HCT116 (cell line): ENCODE results near the gene EPHB2. TPM values are rescaled to one million over a fixed set of nuclear protein-coding genes. Genes with fewer than 3 reads are reported as not detected.

Experiments
- ATAC-seq: fragments of 200-7000 bp; cut with Tn5 transposase; 2 replicates; pipeline ENCODE4 v1.9.1; 2020; ENCODE audit warnings: mild to moderate bottlenecking, moderate library complexity
- BruUV-seq: library from RNA; stranded (reverse); fragments of 400-500 nt; replicated peaks from 2 replicates; lab custom pipeline; 2021; lab: Mats Ljungman, UMichigan
- CTCF ChIA-PET: fragments of 300-600 bp; sonication (Branson Sonifier 250); formaldehyde crosslinking; loops from one replicate; lab custom pipeline; 2021; ENCODE audit warnings: antibody characterized with exemption; lab: Charles Lee
- POLR2A ChIA-PET: fragments of 300-600, 350-600 bp; sonication (Branson Sonifier 250); formaldehyde crosslinking; loops from one replicate; lab custom pipeline; 2021; ENCODE audit warnings: antibody characterized with exemption; lab: Charles Lee
- RAD21 ChIA-PET, 2 experiments: fragments of 300-600 bp; sonication (Branson Sonifier 250); formaldehyde crosslinking; loops; one replicate each; lab custom pipeline; 2023; ENCODE audit warnings: low total read pairs in 2 of 2; ENCODE audit not compliant: uncharacterized antibody in 2 of 2, unreplicated experiment in 2 of 2, low non-redundant PET in 1 of 2; lab: Charles Lee
- DNase-seq: peaks from one replicate; pipeline ENCODE4 v3.0.0-alpha.2; 2010; ENCODE audit warnings: low read depth, low spot score
- H2AFZ ChIP-seq: fragments of 200-600 bp; shearing (Covaris generic), sonication (generic); 2 replicates; pipeline ENCODE4 v1.6.1; 2017; ENCODE audit warnings: low read depth, mixed run types, mixed read lengths, antibody characterized with exemption, low read length; ENCODE audit not compliant: poor library complexity, severe bottlenecking
- H3K27ac ChIP-seq: 2 replicates; pipeline ENCODE4 v1.5.1; 2012; ENCODE audit warnings: low read depth, low read length
- H3K27me3 ChIP-seq: fragments of 200-600 bp; sonication (generic); 2 replicates; pipeline ENCODE4 v1.6.1; 2016; ENCODE audit warnings: mixed run types, low read length, mixed read lengths; ENCODE audit not compliant: insufficient read depth
- H3K36me3 ChIP-seq, 2 experiments: fragments of 200-500 bp in 1 of 2; fragments of 200-600 bp in 1 of 2; sonication (Bioruptor generic) in 1 of 2; sonication (generic) in 1 of 2; 2 replicates each; pipeline versions ENCODE4 v1.5.1 to v1.6.1; 2014 to 2016; ENCODE audit warnings: low read length in 2 of 2, inconsistent platforms in 1 of 2, mixed read lengths in 1 of 2, mixed run types in 1 of 2; ENCODE audit not compliant: insufficient read depth in 2 of 2, control insufficient read depth in 1 of 2
- H3K4me1 ChIP-seq, 2 experiments: fragments of 200-600 bp in 1 of 2; sonication (generic) in 1 of 2; 2 replicates each; pipeline versions ENCODE4 v1.5.1 to v1.6.1; 2012 to 2017; ENCODE audit warnings: low read length in 2 of 2, inconsistent platforms in 1 of 2, mild to moderate bottlenecking in 1 of 2, mixed read lengths in 1 of 2, mixed run types in 1 of 2, moderate library complexity in 1 of 2; ENCODE audit not compliant: insufficient read depth in 2 of 2, control insufficient read depth in 1 of 2
- H3K4me2 ChIP-seq: fragments of 200-600 bp; sonication (generic); 2 replicates; pipeline ENCODE4 v1.6.1; 2017; ENCODE audit warnings: mixed run types, low read length, mixed read lengths
- H3K4me3 ChIP-seq, 2 experiments: fragments of 200-600 bp in 1 of 2; sonication (generic) in 1 of 2; replicated peaks in 1 of 2; 2 replicates each; pipeline ENCODE4 v1.5.1; 2011 to 2016; ENCODE audit warnings: low read length in 2 of 2, control low read depth in 1 of 2, low read depth in 1 of 2, mild to moderate bottlenecking in 1 of 2, mixed read lengths in 1 of 2, mixed run types in 1 of 2
- H3K79me2 ChIP-seq: fragments of 200-600 bp; sonication (generic); 2 replicates; pipeline ENCODE4 v1.6.1; 2017; ENCODE audit warnings: mild to moderate bottlenecking, mixed run types, low read length, moderate library complexity, mixed read lengths; ENCODE audit not compliant: insufficient read depth
- H3K9ac ChIP-seq: fragments of 200-600 bp; sonication (generic); 2 replicates; pipeline ENCODE4 v1.6.1; 2016; ENCODE audit warnings: low read length, mixed read lengths
- H3K9me2 ChIP-seq: fragments of 200-600 bp; sonication (generic), shearing (Covaris generic); 2 replicates; pipeline ENCODE4 v1.6.1; 2017; ENCODE audit warnings: mixed run types, mild to moderate bottlenecking, moderate library complexity; ENCODE audit not compliant: insufficient read depth
- H3K9me3 ChIP-seq, 2 experiments: fragments of 200-500 bp in 1 of 2; fragments of 200-600 bp in 1 of 2; sonication (Bioruptor generic) in 1 of 2; sonication (generic) in 1 of 2; 2 replicates each; pipeline ENCODE4 v1.6.1; 2014 to 2017; ENCODE audit warnings: low read length in 2 of 2, mixed read lengths in 2 of 2, inconsistent platforms in 1 of 2, low read depth in 1 of 2, mild to moderate bottlenecking in 1 of 2, mixed run types in 1 of 2, moderate library complexity in 1 of 2; ENCODE audit not compliant: control insufficient read depth in 1 of 2, insufficient read depth in 1 of 2
- H4K20me1 ChIP-seq: fragments of 200-600 bp; sonication (generic), shearing (Covaris generic); 2 replicates; pipeline ENCODE4 v1.6.1; 2017; ENCODE audit warnings: mixed run types, mild to moderate bottlenecking, moderate library complexity; ENCODE audit not compliant: insufficient read depth
- CEBPB ChIP-seq: IDR thresholded peaks from 2 replicates; pipeline ENCODE4 v1.6.1; 2012; ENCODE audit warnings: low read depth
- CTCF ChIP-seq, 3 experiments: fragments of 200-600 bp in 1 of 3; sonication (generic) in 1 of 3; IDR thresholded peaks in 2 of 3; conservative IDR thresholded peaks in 1 of 3; 2 replicates each; pipeline ENCODE4 v1.5.1; 2012 to 2017; ENCODE audit warnings: low read depth in 2 of 3, low read length in 2 of 3, antibody characterized with exemption in 1 of 3, borderline replicate concordance in 1 of 3, control low read depth in 1 of 3, mild to moderate bottlenecking in 1 of 3, mixed read lengths in 1 of 3, mixed run types in 1 of 3, moderate library complexity in 1 of 3; ENCODE audit not compliant: insufficient read depth in 1 of 3
- ELF1 ChIP-seq: IDR thresholded peaks from 2 replicates; pipeline ENCODE4 v1.6.1; 2012; ENCODE audit warnings: low read depth, borderline replicate concordance
- EZH2phosphoT487 ChIP-seq: fragments of 200-600 bp; IDR thresholded peaks from 2 replicates; pipeline ENCODE4 v1.6.1; 2018; ENCODE audit warnings: antibody characterized with exemption, borderline replicate concordance
- FOSL1 ChIP-seq: IDR thresholded peaks from 2 replicates; pipeline ENCODE4 v1.6.1; 2012; ENCODE audit warnings: low read depth
- JUND ChIP-seq: IDR thresholded peaks from 2 replicates; pipeline ENCODE4 v1.6.1; 2012
- POLR2A ChIP-seq: IDR thresholded peaks from 2 replicates; pipeline ENCODE4 v1.7.0; 2011; ENCODE audit warnings: borderline replicate concordance; ENCODE audit not compliant: insufficient read depth, insufficient read length; ENCODE audit errors: extremely low read depth
- POLR2AphosphoS5 ChIP-seq: IDR thresholded peaks from 2 replicates; pipeline ENCODE4 v1.6.1; 2011; ENCODE audit warnings: mild to moderate bottlenecking, low read depth, low read length, moderate library complexity
- RAD21 ChIP-seq: IDR thresholded peaks from 2 replicates; pipeline ENCODE4 v1.6.1; 2012; ENCODE audit warnings: low read depth, mild to moderate bottlenecking
- REST ChIP-seq: IDR thresholded peaks from 2 replicates; pipeline ENCODE4 v1.6.1; 2012; ENCODE audit warnings: low read depth
- SIN3A ChIP-seq: IDR thresholded peaks from 2 replicates; pipeline ENCODE4 v1.6.1; 2012; ENCODE audit warnings: low read depth
- SP1 ChIP-seq: IDR thresholded peaks from 2 replicates; pipeline ENCODE4 v1.6.1; 2012; ENCODE audit warnings: low read depth
- TCF7L2 ChIP-seq: IDR thresholded peaks from 2 replicates; pipeline ENCODE4 v1.7.0; 2011; ENCODE audit warnings: borderline replicate concordance, inconsistent platforms; ENCODE audit not compliant: insufficient read depth, insufficient read length; ENCODE audit errors: extremely low read depth
- ZBTB33 ChIP-seq: IDR thresholded peaks from 2 replicates; pipeline ENCODE4 v1.6.1; 2011; ENCODE audit warnings: mild to moderate bottlenecking, low read length, moderate library complexity; ENCODE audit not compliant: insufficient replicate concordance; ENCODE audit errors: extremely low read depth
- intact Hi-C: fragments of 100-400 bp; cut with micrococcal nuclease; formaldehyde crosslinking; loops from 2 replicates; pipeline ENCODE4 v1.10.0; 2022
- total RNA-seq: library from RNA; stranded (reverse); gene quantifications from one replicate; pipeline ENCODE4 v1.2.1, GENCODE V29; 2021; ENCODE audit not compliant: unreplicated experiment

Gene EPHB2
- total RNA-seq, 1 experiment from 2014 or later, result 19.5 TPM

DNA sequence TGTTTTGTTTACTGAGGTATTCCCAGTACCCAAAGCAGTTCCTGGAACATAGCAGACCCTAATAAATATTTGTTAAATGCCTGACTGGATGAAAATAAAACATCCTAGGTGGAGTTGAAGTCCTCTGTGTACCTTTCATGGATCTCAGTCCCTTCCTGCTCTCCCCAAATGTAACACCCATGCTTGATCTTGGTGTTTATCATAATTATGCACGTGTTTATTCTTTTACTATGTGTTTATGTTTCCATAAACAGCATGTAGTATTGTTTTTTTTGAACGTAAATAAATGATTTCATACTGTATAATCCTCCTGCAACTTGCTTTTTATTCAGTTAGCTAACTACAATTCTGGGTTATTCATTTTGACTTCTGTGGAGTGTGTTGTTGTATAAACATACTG is 257.2 kb downstream of the EPHB2 start:
- Histone ChIP-seq H3K27me3 (peaks cover 6% of the 10 kb centered on the region; the same call in 1 of the 2 replicates), H3K27ac (no peak overlapping the region), H3K9me3 (no peaks in the 10 kb centered on the region), H3K4me3 (no peak overlapping the region), H3K9ac (no peak overlapping the region), H2AFZ (no peak overlapping the region), H3K9me2 (no peaks in the 10 kb centered on the region), H3K4me1 (peaks cover 0 to 2% of the 10 kb centered on the region in 2 experiments; a peak in 1 of 4 replicates), H3K79me2 (no peaks in the 10 kb centered on the region), H4K20me1 (no peaks in the 10 kb centered on the region), H3K4me2 (no peak overlapping the region), H3K36me3 (no peaks in the 10 kb centered on the region)
- no peak for ATAC-seq
- TF ChIP-seq SP1 (no peak), FOSL1 (no peak), RAD21 (no peak), SIN3A (no peak), CTCF (IDR thresholded peaks at IDR 0.05 in 2 of 3, conservative IDR thresholded peaks at IDR 0.05 in 1 of 3; ENCODE audit: borderline replicate concordance in 1 of 3, insufficient read depth in 1 of 3, low read depth in 2 of 3, low read length in 2 of 3) (no peak), CEBPB (no peak), POLR2A (no peak), POLR2AphosphoS5 (no peak), TCF7L2 (no peak), EZH2phosphoT487 (no peak)
- POLR2A ChIA-PET, result no interaction called here
- intact Hi-C loops, result no loop called here
- RAD21 ChIA-PET, result no interaction called here
- BruUV-seq, result no TSS peak
- CTCF ChIA-PET, result no interaction called here
- DNase-seq, result no peak

- Histone ChIP-seq H3K27ac (no peak overlapping the region), H3K9ac (no peak overlapping the region), H4K20me1 (no peaks in the 10 kb centered on the region), H3K4me2 (no peak overlapping the region), H3K9me2 (no peaks in the 10 kb centered on the region), H3K4me3 (no peak overlapping the region), H3K79me2 (no peaks in the 10 kb centered on the region), H3K9me3 (no peaks in the 10 kb centered on the region), H2AFZ (no peak overlapping the region), H3K4me1 (no peaks in the 10 kb centered on the region), H3K36me3 (no peaks in the 10 kb centered on the region), H3K27me3 (peaks cover 6% of the 10 kb centered on the region; the same call in 1 of the 2 replicates)
- ChIA-PET POLR2A (no interaction called here), CTCF (no interaction called here), RAD21 (no interaction called here)
- BruUV-seq, result no TSS peak
- DNase-seq (no peak), ATAC-seq (no peak)
- intact Hi-C loops, result no loop called here
- TF ChIP-seq SIN3A (no peak), REST (no peak), RAD21 (no peak), CEBPB (no peak), TCF7L2 (no peak), ZBTB33 (no peak), JUND (no peak), ELF1 (no peak)
Observed at GRCh38 chr1:22969304-22969709, 258.7 kb downstream of the EPHB2 start.
